Measurements from ENCODE around the gene SAMM50.

DNA sequence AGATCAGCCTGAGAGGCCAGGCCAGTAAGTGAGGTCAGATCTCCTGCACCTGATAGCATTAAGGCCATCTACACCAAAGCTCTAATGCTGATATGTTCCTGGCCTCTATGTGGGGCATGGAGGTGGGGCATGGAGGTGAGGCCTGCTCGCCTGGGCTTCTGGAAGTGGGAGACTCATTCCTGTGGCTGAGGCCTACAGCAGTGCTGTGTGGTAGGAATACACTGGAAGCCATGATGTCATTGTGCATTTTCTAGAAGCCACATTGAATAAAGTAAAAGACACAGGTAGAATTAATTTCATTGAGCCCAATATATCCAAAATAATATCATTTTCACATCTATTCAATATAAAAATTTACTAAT is 28.9 kb upstream of the SAMM50 start:
- TF ChIP-seq, protein P1, sequence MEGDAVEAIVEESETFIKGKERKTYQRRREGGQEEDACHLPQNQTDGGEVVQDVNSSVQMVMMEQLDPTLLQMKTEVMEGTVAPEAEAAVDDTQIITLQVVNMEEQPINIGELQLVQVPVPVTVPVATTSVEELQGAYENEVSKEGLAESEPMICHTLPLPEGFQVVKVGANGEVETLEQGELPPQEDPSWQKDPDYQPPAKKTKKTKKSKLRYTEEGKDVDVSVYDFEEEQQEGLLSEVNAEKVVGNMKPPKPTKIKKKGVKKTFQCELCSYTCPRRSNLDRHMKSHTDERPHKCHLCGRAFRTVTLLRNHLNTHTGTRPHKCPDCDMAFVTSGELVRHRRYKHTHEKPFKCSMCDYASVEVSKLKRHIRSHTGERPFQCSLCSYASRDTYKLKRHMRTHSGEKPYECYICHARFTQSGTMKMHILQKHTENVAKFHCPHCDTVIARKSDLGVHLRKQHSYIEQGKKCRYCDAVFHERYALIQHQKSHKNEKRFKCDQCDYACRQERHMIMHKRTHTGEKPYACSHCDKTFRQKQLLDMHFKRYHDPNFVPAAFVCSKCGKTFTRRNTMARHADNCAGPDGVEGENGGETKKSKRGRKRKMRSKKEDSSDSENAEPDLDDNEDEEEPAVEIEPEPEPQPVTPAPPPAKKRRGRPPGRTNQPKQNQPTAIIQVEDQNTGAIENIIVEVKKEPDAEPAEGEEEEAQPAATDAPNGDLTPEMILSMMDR (IDR thresholded peaks at IDR 0.05), result no peak
- no peak for TF ChIP-seq POLR2A (IDR thresholded peaks at IDR 0.05)
- no peak for TF ChIP-seq POLR2AphosphoS5 (IDR thresholded peaks at IDR 0.05; ENCODE audit: insufficient read depth in 1 of 2, low read depth in 1 of 2)
